SU-DHL-6 (cell line): Measurements from ENCODE around the gene ARL2.
A peak's percentile ranks its signal among the peaks of the same experiment; 100 is the strongest.

Experiments
- H2AFZ ChIP-seq: fragments of 200-600 bp; sonication (generic); 2 replicates; pipeline ENCODE4 v1.6.1; 2014; ENCODE audit warnings: low read depth, mild to moderate bottlenecking, moderate library complexity, mixed read lengths, antibody characterized with exemption, low read length; ENCODE audit not compliant: severe bottlenecking
- H3F3A ChIP-seq: fragments of 200-600 bp; shearing (Covaris generic); 2 replicates; pipeline ENCODE4 v1.6.0; 2016; ENCODE audit warnings: antibody characterized with exemption, mild to moderate bottlenecking; ENCODE audit not compliant: insufficient read depth
- H3K27ac ChIP-seq: fragments of 200-600 bp; sonication (generic); 2 replicates; pipeline ENCODE4 v1.5.1; 2016; ENCODE audit warnings: low read depth, mild to moderate bottlenecking, low read length, moderate library complexity, mixed read lengths
- H3K27me3 ChIP-seq: fragments of 200-600 bp; sonication (generic), shearing (Covaris generic); 2 replicates; pipeline ENCODE4 v1.6.0; 2014; ENCODE audit warnings: mild to moderate bottlenecking, low read length
- H3K36me3 ChIP-seq: fragments of 200-600 bp; sonication (generic); 2 replicates; pipeline ENCODE4 v1.6.1; 2014; ENCODE audit warnings: mild to moderate bottlenecking, low read length, mixed read lengths
- H3K4me2 ChIP-seq: fragments of 300-600, 200-600 bp; shearing (Covaris generic), sonication (generic); 2 replicates; pipeline ENCODE4 v1.6.0; 2014; ENCODE audit warnings: low read length, low read depth, mild to moderate bottlenecking; ENCODE audit not compliant: poor library complexity, severe bottlenecking
- H3K4me3 ChIP-seq: fragments of 200-600 bp; sonication (generic); 2 replicates; pipeline ENCODE4 v1.5.1; 2014; ENCODE audit warnings: antibody characterized with exemption, low read length, mild to moderate bottlenecking, mixed read lengths; ENCODE audit not compliant: insufficient read depth, poor library complexity, severe bottlenecking
- H3K79me2 ChIP-seq: fragments of 200-600 bp; sonication (generic); 2 replicates; pipeline ENCODE4 v1.6.1; 2014; ENCODE audit warnings: mild to moderate bottlenecking, low read length, moderate library complexity; ENCODE audit not compliant: insufficient read depth
- H3K9ac ChIP-seq: fragments of 200-600 bp; sonication (generic); 2 replicates; pipeline ENCODE4 v1.7.0; 2014; ENCODE audit warnings: mild to moderate bottlenecking, low read length
- H3K9me2 ChIP-seq: fragments of 200-600 bp; sonication (generic); replicated peaks from 2 replicates; pipeline ENCODE4 v1.6.1; 2014; ENCODE audit warnings: low read length; ENCODE audit not compliant: insufficient read depth
- H3K9me3 ChIP-seq: fragments of 200-600 bp; sonication (generic); 2 replicates; pipeline ENCODE4 v1.6.1; 2014; ENCODE audit warnings: low read length, mixed read lengths; ENCODE audit not compliant: insufficient read depth
- H4K20me1 ChIP-seq: fragments of 200-600 bp; sonication (generic); 2 replicates; pipeline ENCODE4 v1.6.1; 2014; ENCODE audit warnings: low read depth, mild to moderate bottlenecking, antibody characterized with exemption, low read length, moderate library complexity, mixed read lengths
- CTCF ChIP-seq: fragments of 200-600 bp; sonication (generic); IDR thresholded peaks from one replicate; pipeline ENCODE4 v1.5.1; 2017; ENCODE audit warnings: antibody characterized with exemption, mild to moderate bottlenecking, low read length, moderate library complexity; ENCODE audit not compliant: insufficient read depth, poor library complexity, severe bottlenecking
- EZH2phosphoT487 ChIP-seq: fragments of 200-600 bp; sonication (generic), shearing (Covaris generic); conservative IDR thresholded peaks from 2 replicates; pipeline ENCODE4 v1.6.1; 2018; ENCODE audit warnings: mild to moderate bottlenecking, antibody characterized with exemption, low read length, moderate library complexity, mixed read lengths

ARL2 gene

DNA sequence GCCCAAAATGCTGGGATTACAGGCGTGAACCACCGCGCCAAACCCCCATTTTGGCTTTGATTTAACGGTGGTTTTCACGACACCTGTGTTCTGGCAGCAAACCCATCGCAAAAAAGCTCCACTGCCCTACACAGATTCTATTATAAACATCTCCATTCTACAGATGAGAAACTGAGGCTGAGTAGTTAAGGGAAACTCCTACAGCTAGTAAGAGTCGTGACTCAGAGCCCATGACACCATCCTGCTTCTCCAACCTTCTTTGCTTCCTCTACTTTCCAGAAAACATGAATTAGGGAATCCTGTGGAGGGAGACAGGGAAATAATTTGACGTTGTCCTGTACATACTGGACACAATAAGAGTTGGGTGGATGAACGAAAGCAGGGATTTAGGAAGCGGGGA, 12.8 kb downstream of the ARL2 start:
- H4K20me1 ChIP-seq = no peaks in the 10 kb centered on the region
- peak overlapping the region; percentile 48; the same call in 1 of the 2 replicates for H3K9ac ChIP-seq

DNA sequence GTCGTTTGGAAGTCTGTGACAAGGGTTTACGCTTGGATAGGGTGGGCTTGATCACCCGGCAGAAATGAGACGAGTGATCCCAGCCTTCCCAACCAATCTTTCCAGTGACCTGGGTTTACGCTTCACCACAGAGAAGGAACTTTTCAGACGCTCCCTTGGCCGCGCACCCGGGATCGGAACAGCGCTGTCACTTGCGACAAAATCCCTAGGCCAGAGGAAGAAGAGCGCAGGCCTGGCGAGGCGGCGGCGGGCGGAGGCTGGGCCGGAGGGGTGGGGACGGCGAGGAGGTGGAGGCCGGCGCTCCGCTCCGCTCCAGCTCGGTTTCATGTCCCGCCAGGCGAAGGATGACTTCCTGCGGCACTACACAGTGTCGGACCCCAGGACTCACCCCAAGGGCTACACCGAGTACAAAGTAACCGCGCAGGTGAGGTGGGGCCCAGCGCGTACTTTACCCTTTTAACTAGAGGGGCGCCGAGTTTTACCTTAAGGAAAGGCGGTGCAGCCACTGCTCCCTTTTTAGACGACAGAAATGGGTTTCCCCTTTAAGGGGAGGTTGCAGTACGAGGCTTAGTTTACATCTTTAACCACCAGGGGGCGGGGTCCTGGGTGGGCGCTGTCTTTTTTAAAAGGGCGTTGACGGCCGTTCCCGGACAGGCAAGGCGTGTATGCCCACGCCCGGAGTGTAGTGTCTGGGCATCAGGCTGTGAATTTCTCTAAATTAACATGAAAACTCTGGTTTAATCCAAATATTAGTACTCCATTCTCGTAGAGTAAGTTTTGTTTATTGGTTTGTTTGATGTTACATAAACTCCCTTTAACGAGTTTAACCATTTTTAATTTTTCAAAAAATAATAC, 13.5 kb downstream of the ARL2 start, which contains the start of gene SNX15:
Gene SNX15, plus strand, starts transcription at position 227 of the 855 bp plus-strand sequence. Its CDS starts 99 bp downstream, at position 326.
- Histone ChIP-seq H2AFZ (peak within 1 kb of the TSS; percentile 31), H3F3A (0 out of 2 replicates have a peak, but pooled peaks cover 2% of the 10 kb centered on the region), H4K20me1 (no peaks in the 10 kb centered on the region), H3K27ac (peak within 1 kb of the TSS; percentile 32), H3K36me3 (no peaks in the 10 kb centered on the region), H3K4me2 (peak within 1 kb of the TSS; percentile 80), H3K79me2 (no peaks in the 10 kb centered on the region), H3K9ac (peak within 1 kb of the TSS; percentile 48), H3K9me3 (no peaks in the 10 kb centered on the region), H3K27me3 (no peaks in the 10 kb centered on the region), H3K9me2 (no peaks in the 10 kb centered on the region), H3K4me3 (peak within 1 kb of the TSS; percentile 50)
- no peak for TF ChIP-seq EZH2phosphoT487
- no peak for TF ChIP-seq CTCF

More for the DNA sequence above, 12.8 kb downstream of the ARL2 start:
- Histone ChIP-seq H3K27ac (no peak overlapping the region), H3K4me3 (peak overlapping the region; percentile 50), H2AFZ (peak overlapping the region; percentile 30), H3K36me3 (no peaks in the 10 kb centered on the region), H3K9me3 (no peaks in the 10 kb centered on the region), H3K27me3 (no peaks in the 10 kb centered on the region), H3F3A (0 out of 2 replicates have a peak, but pooled peaks cover 2% of the 10 kb centered on the region), H3K4me2 (peak overlapping the region; percentile 80), H3K9me2 (no peaks in the 10 kb centered on the region), H3K79me2 (no peaks in the 10 kb centered on the region)
- no peak for TF ChIP-seq CTCF
- TF ChIP-seq EZH2phosphoT487 = no peak

DNA sequence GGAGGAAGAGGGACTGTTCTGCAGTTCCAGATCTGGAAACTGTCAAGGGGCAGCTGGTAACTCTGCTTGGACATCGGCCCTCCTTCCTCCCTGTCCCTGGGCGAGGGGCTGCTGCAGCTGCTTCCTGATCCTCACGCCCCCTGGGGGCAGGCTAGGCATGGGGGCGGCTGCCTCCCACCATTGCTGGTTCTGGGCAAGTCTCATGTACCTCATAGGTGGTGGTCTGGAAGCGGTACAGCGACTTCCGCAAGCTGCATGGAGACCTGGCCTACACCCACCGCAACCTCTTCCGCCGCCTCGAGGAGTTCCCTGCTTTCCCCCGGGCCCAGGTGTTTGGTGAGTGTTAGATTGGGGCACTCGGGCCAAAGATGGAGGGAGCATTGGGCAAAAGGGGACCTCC, 18.3 kb downstream of the ARL2 start:
- no peak overlapping the region for H3K9ac ChIP-seq
- H3K27ac ChIP-seq = no peak overlapping the region
- H2AFZ ChIP-seq = no peak overlapping the region
- 0 out of 2 replicates have a peak, but pooled peaks cover 2% of the 10 kb centered on the region for H3F3A ChIP-seq
- H3K4me3 ChIP-seq = no peak overlapping the region
- no peaks in the 10 kb centered on the region for H3K27me3 ChIP-seq
- H3K9me2 ChIP-seq = no peaks in the 10 kb centered on the region
- no peaks in the 10 kb centered on the region for H3K79me2 ChIP-seq
- no peaks in the 10 kb centered on the region for H3K9me3 ChIP-seq
- no peaks in the 10 kb centered on the region for H4K20me1 ChIP-seq
- no peak for TF ChIP-seq CTCF
- no peak for TF ChIP-seq EZH2phosphoT487
- H3K36me3 ChIP-seq = no peaks in the 10 kb centered on the region
- H3K4me2 ChIP-seq = no peak overlapping the region
